GM18951 (cell line): ENCODE data around the gene SUGT1.
"Not testable (repeated sequence)": the region's sequence is repeated elsewhere in the genome, so short reads cannot be mapped to it uniquely, and the experiment has no call there.

ENCODE experiments used
- POLR2A ChIP-seq: IDR thresholded peaks from 4 replicates; pipeline ENCODE4 v1.6.1; 2011; ENCODE audit warnings: mild to moderate bottlenecking; ENCODE audit not compliant: insufficient read length, insufficient read depth; ENCODE audit errors: extremely low read depth
- in situ Hi-C: fragments of 300-500 bp; cut with MboI; formaldehyde crosslinking; loops from one replicate; pipeline ENCODE4 v1.12.0; 2022; ENCODE audit warnings: low sequenced_read_pairs, mixed read lengths, inconsistent platforms; ENCODE audit not compliant: unreplicated experiment

Gene SUGT1

DNA sequence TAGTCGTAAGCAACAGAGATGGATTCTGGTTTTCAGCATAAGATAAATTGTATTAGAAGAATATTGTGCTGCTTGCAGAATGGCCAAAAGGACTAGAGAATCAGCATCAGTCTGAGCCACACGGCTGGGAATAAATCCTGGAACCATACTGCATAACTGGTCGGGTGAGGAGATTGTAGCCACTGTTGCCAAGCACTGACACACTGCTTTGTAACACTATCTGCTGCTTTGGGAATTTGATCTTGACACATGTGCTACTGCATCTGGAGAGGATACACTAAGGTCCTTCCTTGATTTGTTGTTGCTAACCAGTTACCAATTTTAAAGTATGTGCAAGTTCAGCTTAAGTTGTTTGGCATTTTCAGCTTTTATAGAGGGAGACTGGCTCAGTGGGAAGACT lies 8.5 kb upstream of the SUGT1 start:
- in situ Hi-C loops: no loop called here

DNA sequence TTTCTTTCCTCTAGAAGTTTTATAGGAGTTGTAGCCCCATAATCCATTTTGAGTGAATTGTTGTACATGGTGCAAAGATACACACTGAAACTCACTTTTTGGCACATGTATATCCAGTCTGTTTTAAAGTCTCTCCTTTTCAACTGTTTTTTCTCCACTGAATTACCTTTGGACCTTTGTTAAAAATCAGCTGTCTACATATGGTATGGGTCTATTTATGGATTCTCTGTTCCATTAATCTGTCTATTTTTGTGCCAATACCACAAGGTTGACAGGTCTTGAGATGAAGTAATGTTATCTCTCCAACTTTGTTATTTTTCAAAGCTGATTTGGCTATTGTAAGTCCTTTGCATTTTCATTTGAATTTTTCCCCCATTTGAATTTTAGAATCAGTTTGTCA lies 5.7 kb upstream of the SUGT1 start:
- in situ Hi-C loops: no loop called here
- no peak for TF ChIP-seq POLR2A

More for the DNA sequence above, 8.5 kb upstream of the SUGT1 start:
- TF ChIP-seq POLR2A: no peak

GRCh38 chr13:52650731-52651130 lies 1.9 kb upstream of the SUGT1 start:
- in situ Hi-C loops: no loop called here
- no peak for TF ChIP-seq POLR2A

DNA sequence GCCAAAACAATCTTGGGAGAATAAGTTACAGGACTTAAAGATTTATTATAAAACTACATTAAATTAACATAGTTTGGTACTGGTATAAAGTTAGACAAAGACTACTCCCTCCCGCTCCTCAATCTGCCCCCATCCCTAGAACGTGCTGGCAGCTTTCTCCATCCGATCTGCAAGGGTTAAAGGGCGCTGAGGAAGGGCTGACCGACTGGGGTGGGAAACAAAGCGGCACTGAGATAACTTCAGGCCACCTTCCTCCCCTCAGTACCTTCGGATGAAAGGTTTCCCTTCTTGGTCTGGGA lies 790 bp upstream of the SUGT1 start:
- no peak for TF ChIP-seq POLR2A
- in situ Hi-C loops: no loop called here

DNA sequence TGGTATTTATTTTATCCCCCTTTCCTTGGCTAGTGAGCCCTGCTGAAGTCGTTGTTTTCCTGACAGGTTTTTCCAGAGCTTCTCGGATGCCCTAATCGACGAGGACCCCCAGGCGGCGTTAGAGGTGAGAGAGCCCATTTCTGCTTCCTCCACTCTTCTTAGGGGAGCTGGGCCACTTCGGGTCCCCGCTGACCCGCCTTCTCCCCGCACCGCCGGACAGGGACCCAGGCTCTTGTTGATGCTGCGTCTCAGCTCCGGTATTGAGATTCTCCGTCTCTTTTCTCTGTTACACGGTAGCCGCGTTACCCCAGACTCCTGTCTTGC lies 306 bp downstream of the SUGT1 start:
- in situ Hi-C loops: no loop called here
- TF ChIP-seq POLR2A: no peak

DNA sequence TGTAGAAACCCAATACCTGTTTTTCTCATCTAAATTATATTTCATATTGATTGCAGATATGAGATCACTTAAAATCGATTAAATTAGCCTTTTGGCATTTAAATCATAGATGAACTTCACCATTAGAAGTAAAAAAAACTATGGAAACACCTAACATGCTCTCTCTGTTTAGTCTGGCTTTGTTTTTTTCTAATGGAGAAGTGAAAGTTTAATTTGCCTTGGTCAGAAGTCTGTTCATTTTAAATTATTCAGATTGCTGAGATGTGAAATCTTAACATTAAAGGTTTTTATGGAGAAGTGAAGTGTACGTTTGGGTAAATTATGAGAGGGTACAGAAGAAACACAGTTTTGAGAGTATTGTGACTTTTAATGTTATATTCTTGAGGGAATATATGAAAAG lies 6.7 kb downstream of the SUGT1 start:
- in situ Hi-C loops: no loop called here

GRCh38 chr13:52664272-52664671 lies 11.6 kb downstream of the SUGT1 start:
- no peak for TF ChIP-seq POLR2A
- in situ Hi-C loops: loop anchor here (10.0 kb wide), 1 partner anchor 141 kb away; no protein-coding TSS in a partner anchor

More for the DNA sequence above, 6.7 kb downstream of the SUGT1 start:
- no peak for TF ChIP-seq POLR2A

GRCh38 chr13:52665325-52665724 lies 12.7 kb downstream of the SUGT1 start:
- TF ChIP-seq POLR2A: no peak
- in situ Hi-C loops: loop anchor here (10.0 kb wide), 1 partner anchor 139 kb away; no protein-coding TSS in a partner anchor

DNA sequence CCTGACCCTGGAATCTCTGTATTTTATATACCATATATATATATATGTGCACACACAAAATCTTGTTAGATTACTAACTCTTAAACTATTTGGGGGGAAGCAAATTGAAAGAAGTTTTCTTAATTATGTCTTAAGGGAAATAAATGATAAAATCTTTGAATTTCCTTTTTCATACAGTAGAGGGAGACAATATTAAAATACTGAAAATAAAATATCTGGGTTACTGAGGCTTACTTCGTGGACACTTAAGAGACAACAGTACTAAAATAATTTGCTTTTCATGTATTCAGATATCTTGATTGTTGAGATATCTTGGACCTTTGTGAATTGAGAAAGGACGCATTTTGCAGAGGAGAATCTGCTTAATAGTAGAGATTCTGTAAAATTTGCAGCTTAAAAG lies 17.0 kb downstream of the SUGT1 start:
- in situ Hi-C loops: loop anchor here (10.0 kb wide), 1 partner anchor 135 kb away; no protein-coding TSS in a partner anchor
- no peak for TF ChIP-seq POLR2A

- in situ Hi-C loops: no loop called here
- TF ChIP-seq POLR2A: no peak
Observed at GRCh38 chr13:52670726-52671125, 18.1 kb downstream of the SUGT1 start.

DNA sequence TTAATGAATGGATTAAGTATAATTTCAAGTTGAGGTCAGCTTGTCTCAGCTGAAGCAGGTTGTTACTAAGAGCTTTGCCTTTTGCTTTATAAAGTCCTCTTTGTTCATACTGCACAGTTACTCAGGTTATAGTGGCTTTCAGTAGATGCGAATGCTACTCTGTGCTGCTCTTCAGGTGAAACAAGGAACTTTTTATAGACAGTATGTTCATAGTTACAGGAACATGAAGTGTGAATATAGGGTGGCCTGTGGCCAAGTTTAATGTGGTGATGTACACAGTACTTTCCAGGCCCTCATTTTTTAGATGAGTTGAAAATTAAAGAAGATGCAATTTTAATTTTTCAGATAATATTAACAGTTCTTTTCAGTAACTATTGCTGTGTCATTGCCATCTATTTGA lies 20.8 kb downstream of the SUGT1 start:
- in situ Hi-C loops: no loop called here
- TF ChIP-seq POLR2A: no peak

GRCh38 chr13:52677823-52678222 lies 25.2 kb downstream of the SUGT1 start:
- in situ Hi-C loops: no loop called here
- TF ChIP-seq POLR2A: no peak

- in situ Hi-C loops: not testable (repeated sequence)
Observed at GRCh38 chr13:52685806-52686205, 33.2 kb downstream of the SUGT1 start.

GRCh38 chr13:52686376-52686775 lies 33.7 kb downstream of the SUGT1 start:
- in situ Hi-C loops: no loop called here
- no peak for TF ChIP-seq POLR2A

GRCh38 chr13:52695856-52696255 lies 43.2 kb downstream of the SUGT1 start:
- no peak for TF ChIP-seq POLR2A
- in situ Hi-C loops: no loop called here
